GM19372 (cell line): ENCODE measurements around the gene RPL13A.
"Not testable (repeated sequence)": the region's sequence is repeated elsewhere in the genome, so short reads cannot be mapped to it uniquely, and the experiment has no call there.

Source experiments
- ATAC-seq: cut with Tn5 transposase; IDR thresholded peaks from one replicate; pipeline ENCODE4 v1.9.1; 2021; ENCODE audit warnings: mild to moderate bottlenecking, low read depth, moderate library complexity; ENCODE audit not compliant: unreplicated experiment

Gene RPL13A

GRCh38 chr19:49455773-49456172 is 31.6 kb upstream of the RPL13A start:
- ATAC-seq: no peak

- ATAC-seq: no peak
These were observed 31.1 kb upstream of the RPL13A start for GRCh38 chr19:49456326-49456725.

- no peak for ATAC-seq
These were observed 28.9 kb upstream of the RPL13A start for GRCh38 chr19:49458567-49458903.

GRCh38 chr19:49459388-49459787 is 28.0 kb upstream of the RPL13A start:
- ATAC-seq: no peak

GRCh38 chr19:49461130-49461529 is 26.3 kb upstream of the RPL13A start:
- ATAC-seq: not testable (repeated sequence)

- no peak for ATAC-seq
These were observed 25.8 kb upstream of the RPL13A start for GRCh38 chr19:49461656-49462055.

- no peak for ATAC-seq
These were observed 24.9 kb upstream of the RPL13A start for GRCh38 chr19:49462492-49462891.

GRCh38 chr19:49463960-49464740 is 23.3 kb upstream of the RPL13A start:
- no peak for ATAC-seq

GRCh38 chr19:49465371-49465770 is 22.0 kb upstream of the RPL13A start:
- no peak for ATAC-seq

GRCh38 chr19:49468199-49468598 is 19.2 kb upstream of the RPL13A start:
- ATAC-seq: no peak

GRCh38 chr19:49468746-49469447 is 18.5 kb upstream of the RPL13A start:
- peak; percentile 61 for ATAC-seq

GRCh38 chr19:49469828-49470614 is 17.4 kb upstream of the RPL13A start:
- peak; percentile 53 for ATAC-seq

- no peak for ATAC-seq
These were observed 16.8 kb upstream of the RPL13A start for GRCh38 chr19:49470615-49470978.

GRCh38 chr19:49472936-49473335 is 14.5 kb upstream of the RPL13A start:
- ATAC-seq: no peak

GRCh38 chr19:49473501-49473867 is 13.9 kb upstream of the RPL13A start:
- not testable (repeated sequence) for ATAC-seq

GRCh38 chr19:49473868-49474541 is 13.4 kb upstream of the RPL13A start, which contains the start of gene FLT3LG:
TSS of gene FLT3LG (plus strand) at chr19:49474215. CDS start at chr19:49474640, 425 bp downstream.
- no peak for ATAC-seq

- ATAC-seq: no peak
These were observed 12.9 kb upstream of the RPL13A start for GRCh38 chr19:49474542-49474924.

- no peak for ATAC-seq
These were observed 12.1 kb upstream of the RPL13A start for GRCh38 chr19:49475191-49475917.

GRCh38 chr19:49475995-49476880 is 11.2 kb upstream of the RPL13A start:
- ATAC-seq: no peak
